OCI-LY1 (cell line): Measurements from ENCODE around the gene TMEM176A.

Source experiments
- H2AFZ ChIP-seq: fragments of 200-600 bp; sonication (generic), shearing (Covaris generic); 2 replicates; pipeline ENCODE4 v1.6.0; 2014; ENCODE audit warnings: antibody characterized with exemption, mild to moderate bottlenecking, low read length
- H3F3A ChIP-seq: fragments of 200-600 bp; sonication (generic), shearing (Covaris generic); 2 replicates; pipeline ENCODE4 v1.6.0; 2014; ENCODE audit warnings: mild to moderate bottlenecking, antibody characterized with exemption, low read length, moderate library complexity; ENCODE audit not compliant: insufficient read depth
- H3K27ac ChIP-seq: fragments of 200-600 bp; sonication (generic); 2 replicates; pipeline ENCODE4 v1.5.1; 2014; ENCODE audit warnings: low read length, mixed run types, mild to moderate bottlenecking, low read depth; ENCODE audit not compliant: poor library complexity, severe bottlenecking
- H3K27me3 ChIP-seq: fragments of 200-600 bp; sonication (generic); 2 replicates; pipeline ENCODE4 v1.6.0; 2014; ENCODE audit warnings: antibody characterized with exemption, mild to moderate bottlenecking, low read length, moderate library complexity; ENCODE audit not compliant: insufficient read depth
- H3K36me3 ChIP-seq: fragments of 200-600 bp; sonication (generic); 2 replicates; pipeline ENCODE4 v1.6.1; 2014; ENCODE audit warnings: mild to moderate bottlenecking, antibody characterized with exemption, low read length, moderate library complexity, mixed read lengths; ENCODE audit not compliant: insufficient read depth
- H3K4me1 ChIP-seq: fragments of 200-600 bp; sonication (generic); 2 replicates; pipeline ENCODE4 v1.5.1; 2014; ENCODE audit warnings: mild to moderate bottlenecking, low read length, moderate library complexity; ENCODE audit not compliant: insufficient read depth, severe bottlenecking
- H3K4me2 ChIP-seq: fragments of 200-600 bp; sonication (generic), shearing (Covaris generic); 2 replicates; pipeline ENCODE4 v1.6.1; 2014; ENCODE audit warnings: low read length
- H3K4me3 ChIP-seq: fragments of 200-600 bp; sonication (generic); 2 replicates; pipeline ENCODE4 v1.5.1; 2014; ENCODE audit warnings: low read length, low read depth, mild to moderate bottlenecking, mixed read lengths; ENCODE audit not compliant: poor library complexity, severe bottlenecking
- H3K79me2 ChIP-seq: fragments of 200-600 bp; shearing (Covaris generic); 2 replicates; pipeline ENCODE4 v1.6.1; 2016; ENCODE audit warnings: mixed run types, low read length, mixed read lengths; ENCODE audit not compliant: insufficient read depth
- H3K9ac ChIP-seq: fragments of 200-600 bp; sonication (generic), shearing (Covaris generic); 2 replicates; pipeline ENCODE4 v1.6.1; 2014; ENCODE audit warnings: mild to moderate bottlenecking, low read length, mixed read lengths
- H3K9me2 ChIP-seq: fragments of 200-600 bp; sonication (generic), shearing (Covaris generic); 2 replicates; pipeline ENCODE4 v1.6.1; 2014; ENCODE audit warnings: low read depth, mild to moderate bottlenecking, low read length, mixed read lengths
- H3K9me3 ChIP-seq: fragments of 200-600 bp; shearing (Covaris generic); 2 replicates; pipeline ENCODE4 v1.6.1; 2014; ENCODE audit warnings: low read length, mixed read lengths
- H4K20me1 ChIP-seq: fragments of 200-600 bp; sonication (generic), shearing (Covaris generic); 2 replicates; pipeline ENCODE4 v1.6.0; 2016; ENCODE audit warnings: mild to moderate bottlenecking, low read length; ENCODE audit not compliant: insufficient read depth
- EZH2 ChIP-seq: fragments of 200-600 bp; sonication (generic), shearing (Covaris generic); IDR thresholded peaks from 2 replicates; pipeline ENCODE4 v1.8.0; 2017; ENCODE audit warnings: borderline replicate concordance, mixed run types, mild to moderate bottlenecking, antibody characterized with exemption, low read length, moderate library complexity, mixed read lengths
- TF ChIP-seq, protein P1 (sequence below): fragments of 200-600 bp; sonication (generic), shearing (Covaris generic); IDR thresholded peaks from 2 replicates; pipeline ENCODE4 v1.5.1; 2017; ENCODE audit warnings: mild to moderate bottlenecking, antibody characterized with exemption, low read length, moderate library complexity, mixed read lengths

TMEM176A gene

GRCh38 chr7:150842716-150843115 lies 42.1 kb downstream of the TMEM176A start:
- Histone ChIP-seq H2AFZ (no peak overlapping the region), H3K79me2 (no peaks in the 10 kb centered on the region), H3K9me3 (no peaks in the 10 kb centered on the region), H3K9ac (no peak overlapping the region), H3K9me2 (no peaks in the 10 kb centered on the region), H3F3A (no peaks in the 10 kb centered on the region), H3K27ac (no peak overlapping the region), H3K4me3 (no peak overlapping the region), H3K4me1 (no peaks in the 10 kb centered on the region), H3K4me2 (no peak overlapping the region), H3K36me3 (no peaks in the 10 kb centered on the region), H3K27me3 (peaks cover 14% of the 10 kb centered on the region), H4K20me1 (no peaks in the 10 kb centered on the region)
- no peak for TF ChIP-seq EZH2
- TF ChIP-seq, protein P1, sequence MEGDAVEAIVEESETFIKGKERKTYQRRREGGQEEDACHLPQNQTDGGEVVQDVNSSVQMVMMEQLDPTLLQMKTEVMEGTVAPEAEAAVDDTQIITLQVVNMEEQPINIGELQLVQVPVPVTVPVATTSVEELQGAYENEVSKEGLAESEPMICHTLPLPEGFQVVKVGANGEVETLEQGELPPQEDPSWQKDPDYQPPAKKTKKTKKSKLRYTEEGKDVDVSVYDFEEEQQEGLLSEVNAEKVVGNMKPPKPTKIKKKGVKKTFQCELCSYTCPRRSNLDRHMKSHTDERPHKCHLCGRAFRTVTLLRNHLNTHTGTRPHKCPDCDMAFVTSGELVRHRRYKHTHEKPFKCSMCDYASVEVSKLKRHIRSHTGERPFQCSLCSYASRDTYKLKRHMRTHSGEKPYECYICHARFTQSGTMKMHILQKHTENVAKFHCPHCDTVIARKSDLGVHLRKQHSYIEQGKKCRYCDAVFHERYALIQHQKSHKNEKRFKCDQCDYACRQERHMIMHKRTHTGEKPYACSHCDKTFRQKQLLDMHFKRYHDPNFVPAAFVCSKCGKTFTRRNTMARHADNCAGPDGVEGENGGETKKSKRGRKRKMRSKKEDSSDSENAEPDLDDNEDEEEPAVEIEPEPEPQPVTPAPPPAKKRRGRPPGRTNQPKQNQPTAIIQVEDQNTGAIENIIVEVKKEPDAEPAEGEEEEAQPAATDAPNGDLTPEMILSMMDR: no peak

GRCh38 chr7:150845421-150845861 lies 44.9 kb downstream of the TMEM176A start:
- TF ChIP-seq, protein P1: no peak
- TF ChIP-seq EZH2: no peak
- Histone ChIP-seq H3K9me2 (no peaks in the 10 kb centered on the region), H3K4me2 (no peak overlapping the region), H3K79me2 (no peaks in the 10 kb centered on the region), H3K27me3 (peaks cover 18% of the 10 kb centered on the region; the same call in 1 of the 2 replicates), H3F3A (no peaks in the 10 kb centered on the region), H4K20me1 (no peaks in the 10 kb centered on the region), H2AFZ (no peak overlapping the region), H3K4me1 (no peaks in the 10 kb centered on the region), H3K36me3 (no peaks in the 10 kb centered on the region), H3K27ac (no peak overlapping the region), H3K9me3 (no peaks in the 10 kb centered on the region), H3K4me3 (no peak overlapping the region), H3K9ac (no peak overlapping the region)

GRCh38 chr7:150846291-150847115 lies 45.9 kb downstream of the TMEM176A start:
- no peaks in the 10 kb centered on the region for H3K79me2 ChIP-seq
- H3K9me3 ChIP-seq: no peaks in the 10 kb centered on the region
- H3K27me3 ChIP-seq: peaks cover 20% of the 10 kb centered on the region; the same call in 1 of the 2 replicates
- no peak overlapping the region for H3K4me3 ChIP-seq
- no peaks in the 10 kb centered on the region for H4K20me1 ChIP-seq
- H3K4me1 ChIP-seq: no peaks in the 10 kb centered on the region
- no peak overlapping the region for H3K27ac ChIP-seq
- no peak overlapping the region for H2AFZ ChIP-seq
- no peaks in the 10 kb centered on the region for H3K9me2 ChIP-seq
- TF ChIP-seq, protein P1: no peak
- TF ChIP-seq EZH2: no peak
- H3K4me2 ChIP-seq: no peak overlapping the region
- no peaks in the 10 kb centered on the region for H3K36me3 ChIP-seq
- H3F3A ChIP-seq: no peaks in the 10 kb centered on the region
- H3K9ac ChIP-seq: no peak overlapping the region
